K562 (cell line): ENCODE measurements around the gene MTIF3.
A peak's percentile ranks its signal among the peaks of the same experiment; 100 is the strongest.

Experiments used
- CBX5 ChIP-seq: IDR thresholded peaks from 2 replicates; pipeline ENCODE4 v1.6.1; 2014; ENCODE audit warnings: low read depth, borderline replicate concordance
- E4F1 ChIP-seq: fragments of 250-450 bp; sonication (Bioruptor Pico); IDR thresholded peaks from 2 replicates; pipeline ENCODE4 v1.5.0; 2021; ENCODE audit warnings: mild to moderate bottlenecking, borderline replicate concordance
- GABPB1 ChIP-seq: sonication (generic); formaldehyde crosslinking; IDR thresholded peaks from 2 replicates; pipeline ENCODE4 v1.8.0; 2022; ENCODE audit warnings: mild to moderate bottlenecking, missing genetic modification reagents
- HMG20B ChIP-seq: fragments of 250-450 bp; sonication (Bioruptor Pico); IDR thresholded peaks from 2 replicates; pipeline ENCODE4 v1.5.0; 2021; ENCODE audit warnings: mild to moderate bottlenecking
- IRF1 ChIP-seq: sonication (generic); formaldehyde crosslinking; IDR thresholded peaks from 2 replicates; pipeline ENCODE4 v1.8.0; 2022; ENCODE audit warnings: missing genetic modification reagents, mild to moderate bottlenecking, borderline replicate concordance
- LARP7 ChIP-seq: fragments of 450-650 bp; IDR thresholded peaks from 2 replicates; pipeline ENCODE4 v1.6.1; 2016
- RCOR1 ChIP-seq, 2 experiments: IDR thresholded peaks; 2 replicates each; pipeline ENCODE4 v1.6.1; 2012; ENCODE audit warnings: low read depth in 2 of 2, low read length in 2 of 2, borderline replicate concordance in 1 of 2, improper control_type of control experiment in 1 of 2
- TOE1 ChIP-seq, 2 experiments: fragments of 450-650 bp in 1 of 2; sonication (generic) in 1 of 2; formaldehyde crosslinking in 1 of 2; IDR thresholded peaks; 2 replicates each; pipeline versions ENCODE4 v1.7.1 to v1.8.0; 2016 to 2022; ENCODE audit warnings: borderline replicate concordance in 2 of 2, mild to moderate bottlenecking in 2 of 2, antibody characterized with exemption in 1 of 2, inconsistent platforms in 1 of 2, low read depth in 1 of 2, missing genetic modification reagents in 1 of 2, moderate library complexity in 1 of 2
- ZBTB7A ChIP-seq: IDR thresholded peaks from 2 replicates; pipeline ENCODE4 v1.6.1; 2011; ENCODE audit warnings: low read depth, mild to moderate bottlenecking, low read length, moderate library complexity, borderline replicate concordance; ENCODE audit not compliant: control insufficient read depth
- ZNF311 ChIP-seq: fragments of 250-450 bp; sonication (Bioruptor Pico); IDR thresholded peaks from 2 replicates; pipeline ENCODE4 v1.4.0; 2020; ENCODE audit warnings: mild to moderate bottlenecking, moderate library complexity

DNA sequence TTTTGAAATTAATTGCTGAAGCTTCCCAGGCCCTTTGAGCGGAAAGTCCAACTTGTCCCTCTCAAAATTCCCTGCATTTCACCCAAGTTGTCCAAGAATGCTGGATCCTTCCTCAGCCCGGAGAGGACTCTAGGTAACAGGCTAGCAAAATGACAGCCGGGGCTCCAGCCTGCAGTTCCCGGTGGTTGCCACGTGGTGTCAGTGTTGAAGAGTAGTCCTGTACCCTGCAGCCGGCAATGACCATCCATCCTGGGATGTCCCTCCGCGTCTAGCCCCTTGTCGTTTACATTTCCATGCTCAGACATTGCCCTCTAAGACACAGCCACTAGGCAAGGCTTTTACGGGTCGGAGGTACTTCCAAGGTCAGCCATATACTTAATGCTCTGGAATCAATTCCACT lies 31.4 kb upstream of the MTIF3 start:
- TF ChIP-seq TOE1 (IDR thresholded peaks at IDR 0.05; ENCODE audit: borderline replicate concordance) (no peak), TOE1 (CRISPR knock-in tag; IDR thresholded peaks at IDR 0.05; ENCODE audit: borderline replicate concordance, low read depth) (no peak), E4F1 (CRISPR knock-in tag) (no peak), IRF1 (CRISPR knock-in tag) (no peak), LARP7 (no peak), GABPB1 (CRISPR knock-in tag) (no peak), RCOR1 (IDR thresholded peaks at IDR 0.05; ENCODE audit: borderline replicate concordance in 1 of 2, low read depth in 2 of 2, low read length in 2 of 2) (0 out of 4 replicates have a peak, but pooled peaks of 1 of the 2 experiments have one; percentile 25), HMG20B (CRISPR knock-in tag) (no peak), ZNF311 (CRISPR knock-in tag) (no peak), ZBTB7A (no peak), CBX5 (no peak)
